HG03565 (cell line): ENCODE results near the gene TUT1.
A peak's percentile ranks its signal among the peaks of the same experiment; 100 is the strongest.

Experiments used
- ATAC-seq: cut with Tn5 transposase; IDR thresholded peaks from one replicate; pipeline ENCODE4 v1.9.1; 2021; ENCODE audit warnings: mild to moderate bottlenecking, moderate library complexity; ENCODE audit not compliant: unreplicated experiment

TUT1 gene

DNA sequence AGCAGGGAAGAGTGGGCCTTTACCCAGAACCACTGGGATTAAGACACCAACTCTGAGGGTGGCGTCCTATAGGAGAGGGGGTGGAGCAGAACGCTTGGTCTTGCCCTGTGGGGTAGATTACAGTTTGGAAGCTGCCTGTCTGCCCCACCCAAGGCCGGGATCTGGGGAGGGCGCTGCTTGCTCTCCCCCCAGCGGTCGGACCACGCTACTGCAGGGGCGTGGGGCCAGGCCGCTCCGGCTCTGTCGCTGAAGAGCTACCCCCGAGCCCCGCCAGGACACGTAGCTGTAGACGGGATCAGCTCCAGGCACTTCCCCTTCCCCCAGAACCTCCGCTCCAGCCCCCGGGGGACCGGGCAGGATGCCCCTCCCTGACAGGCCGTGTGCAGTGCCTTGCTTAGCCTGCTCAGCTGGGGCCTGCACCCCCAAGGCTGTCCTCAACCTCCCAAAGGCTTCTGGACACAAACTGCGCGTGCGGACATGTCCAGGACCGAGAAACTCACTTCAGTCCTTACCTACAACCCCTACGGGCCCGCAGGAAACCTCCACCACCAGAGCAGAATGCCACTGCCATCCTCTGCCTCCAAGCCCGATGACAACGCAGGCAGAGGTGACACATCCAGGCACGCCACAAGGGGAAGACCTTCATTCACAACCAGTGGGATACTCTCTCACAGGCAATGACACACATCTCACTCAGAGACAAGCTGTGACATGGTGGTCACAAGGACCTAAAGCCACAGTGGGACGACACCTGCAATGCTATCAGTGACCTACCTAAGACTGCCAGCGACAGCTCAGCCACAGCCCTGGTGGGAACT, 48.4 kb downstream of the TUT1 start:
- ATAC-seq, result no peak

DNA sequence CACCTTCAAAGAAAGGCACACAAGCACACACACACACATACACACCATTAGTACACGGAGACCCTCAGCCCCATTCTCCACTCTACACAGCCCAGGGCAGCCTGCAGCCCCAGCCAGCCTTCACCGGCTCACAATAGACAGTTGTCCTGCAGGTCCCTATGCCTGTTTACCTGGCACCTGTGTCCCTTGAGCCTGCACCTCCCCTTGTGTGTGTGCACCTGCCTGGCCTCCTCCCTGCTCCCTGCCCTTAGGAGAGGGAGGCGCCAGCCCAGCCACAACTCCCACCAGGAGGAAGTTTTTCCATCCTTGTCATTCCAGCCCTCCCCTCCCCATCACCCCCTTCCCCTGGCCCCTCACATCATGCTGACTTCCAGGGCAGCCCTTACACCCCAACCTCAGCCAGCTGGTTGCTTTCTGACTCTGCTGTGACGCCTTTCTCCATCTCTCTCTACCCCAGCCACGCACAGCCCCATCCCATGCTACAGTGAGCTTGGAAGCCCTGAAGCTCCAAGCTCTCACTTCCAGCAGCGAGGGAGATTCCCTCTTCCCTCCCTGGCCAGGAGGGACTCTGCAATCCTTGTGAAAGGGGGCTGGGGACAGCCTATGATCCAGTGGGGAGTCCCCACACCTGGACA, 49.1 kb downstream of the TUT1 start:
- ATAC-seq, result no peak

DNA sequence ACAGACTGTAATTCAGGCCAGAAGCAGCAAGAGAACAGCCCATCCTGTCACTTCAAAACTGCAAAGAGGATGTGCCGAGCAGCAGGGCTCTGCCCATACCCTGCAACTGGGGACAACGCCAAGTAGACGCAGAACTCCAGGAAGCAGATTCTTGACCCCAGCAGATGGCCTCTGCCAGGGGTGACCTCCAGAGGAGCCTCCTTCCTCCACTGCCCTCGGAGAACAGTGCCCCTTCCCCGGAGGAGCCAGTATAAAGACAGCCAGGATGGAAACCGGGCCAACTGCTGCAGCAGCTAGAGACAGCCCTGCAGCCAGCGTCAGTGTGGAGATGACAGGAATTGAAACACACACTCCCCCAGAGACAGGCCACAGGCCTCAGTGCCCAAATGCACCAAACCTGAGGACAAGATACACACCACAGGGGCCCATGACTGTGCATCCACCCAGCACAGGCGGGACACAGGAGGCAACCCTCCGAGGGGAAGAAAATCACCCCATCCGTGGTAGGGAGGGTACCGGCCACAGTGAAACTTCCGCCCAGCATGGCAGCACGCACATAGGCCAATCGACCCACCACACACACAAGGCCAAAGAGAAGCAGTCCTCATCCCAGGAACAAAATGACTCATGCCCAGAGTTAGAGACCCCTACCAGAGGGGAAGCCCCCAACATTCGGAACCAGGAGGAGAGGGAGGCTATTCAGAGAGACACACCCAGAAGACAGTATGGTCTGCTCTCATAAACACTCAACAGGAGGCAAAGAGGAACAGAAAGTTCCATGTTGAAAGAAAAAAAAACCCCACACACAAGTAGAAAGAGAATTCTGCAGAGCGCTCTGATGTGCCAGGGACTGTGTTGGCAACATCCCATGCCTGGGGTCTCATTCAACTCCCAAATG, 50.3 kb downstream of the TUT1 start:
- peak; percentile 36 for ATAC-seq

DNA sequence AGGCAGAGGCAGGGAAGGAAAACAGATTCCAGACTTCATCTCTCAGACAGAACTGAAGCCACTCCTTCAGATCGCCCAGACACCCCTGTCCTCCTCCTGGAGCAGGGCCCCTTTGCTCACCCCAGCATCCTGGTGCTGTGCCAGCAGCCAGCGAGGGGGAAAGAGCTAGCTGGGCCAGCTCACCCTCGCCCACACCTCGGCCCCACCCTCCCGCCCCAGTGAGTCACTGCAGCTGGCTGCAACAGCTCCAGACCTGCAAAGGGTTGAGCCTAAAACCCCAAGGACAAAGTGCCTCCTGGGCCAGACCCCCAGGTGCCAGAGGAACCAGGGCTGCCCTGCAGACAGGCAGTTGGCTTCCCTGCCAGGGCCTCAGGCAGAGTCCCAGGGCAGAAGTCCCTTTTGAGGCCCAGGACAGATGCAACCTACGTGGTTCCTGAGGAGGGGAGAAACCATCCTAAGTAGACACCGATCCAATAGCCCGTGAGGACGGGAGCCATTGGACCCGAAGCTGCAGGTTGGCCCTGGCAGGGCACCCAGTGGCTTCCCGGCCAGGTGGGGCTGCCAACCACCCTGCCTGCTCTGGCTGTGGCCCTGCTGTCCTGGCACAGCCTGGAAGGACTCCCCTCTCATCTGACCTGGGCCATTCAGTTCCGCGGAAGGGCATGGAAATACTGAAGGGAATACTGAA, 51.9 kb downstream of the TUT1 start:
- no peak for ATAC-seq

DNA sequence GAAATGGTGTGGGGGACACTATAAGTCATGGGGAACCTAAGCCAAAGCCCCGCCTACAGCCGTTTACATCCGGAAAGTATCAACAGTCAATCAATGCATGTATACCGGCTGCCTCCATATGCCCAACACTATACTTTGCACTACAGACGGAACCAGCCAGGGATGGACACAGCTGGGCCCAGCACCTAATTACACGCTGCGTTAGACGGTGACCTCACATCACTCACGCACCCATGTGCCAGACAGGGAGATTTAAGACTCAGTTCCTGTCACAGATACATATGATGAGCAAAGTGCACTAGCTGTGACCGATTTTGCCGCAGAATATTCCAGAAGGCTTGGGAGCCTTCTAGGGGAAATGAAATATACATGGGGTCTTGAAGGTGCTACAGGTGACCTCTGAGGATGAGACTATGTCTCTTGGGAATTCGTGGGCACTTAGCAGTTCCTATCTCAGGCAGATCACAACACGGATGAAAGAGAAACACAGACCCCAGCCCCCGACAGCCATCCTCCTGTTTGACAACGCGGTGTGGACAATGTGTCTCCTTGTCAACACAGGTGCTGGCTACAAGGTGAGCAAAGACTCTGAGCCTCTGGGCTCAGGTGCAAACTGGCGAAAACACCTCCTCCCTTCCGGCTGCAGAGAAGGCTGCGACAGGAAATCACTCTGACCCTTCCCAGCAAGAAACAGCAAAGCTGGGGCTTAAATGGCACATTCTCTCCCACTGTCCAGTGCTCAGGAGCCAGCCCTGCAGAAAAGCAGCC, 52.7 kb downstream of the TUT1 start:
- no peak for ATAC-seq

DNA sequence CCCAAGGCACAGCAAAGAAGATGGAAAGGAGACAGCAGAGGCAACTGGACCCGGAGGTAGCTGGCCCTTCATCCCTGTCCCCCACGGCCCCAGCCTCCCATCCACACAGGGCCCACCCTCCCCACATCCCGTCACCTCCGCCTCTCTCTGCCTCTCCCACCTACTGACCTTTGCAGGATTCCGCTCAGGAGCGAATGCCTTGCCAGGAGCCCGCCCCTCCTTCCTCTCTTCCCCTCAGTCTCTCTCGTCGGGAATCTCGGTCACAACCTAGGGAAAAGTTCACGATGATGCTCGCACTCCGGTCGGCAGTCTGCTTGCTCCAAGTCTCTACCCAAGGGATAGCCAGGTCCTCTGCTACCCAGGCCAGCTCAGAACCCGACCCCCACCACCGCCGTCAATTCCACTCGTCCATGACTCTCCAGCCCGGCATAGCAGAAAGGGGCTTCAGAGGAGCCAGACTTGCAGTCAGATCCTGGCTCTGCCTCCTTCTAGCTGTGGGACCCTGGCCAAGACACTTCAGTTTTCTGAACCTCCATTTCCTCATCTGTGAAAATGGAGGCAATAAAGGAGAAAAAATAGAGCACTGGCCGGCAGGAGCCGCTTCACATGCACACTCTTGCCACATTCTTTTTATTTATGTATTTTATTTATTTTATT, 54.9 kb downstream of the TUT1 start:
- no peak for ATAC-seq

DNA sequence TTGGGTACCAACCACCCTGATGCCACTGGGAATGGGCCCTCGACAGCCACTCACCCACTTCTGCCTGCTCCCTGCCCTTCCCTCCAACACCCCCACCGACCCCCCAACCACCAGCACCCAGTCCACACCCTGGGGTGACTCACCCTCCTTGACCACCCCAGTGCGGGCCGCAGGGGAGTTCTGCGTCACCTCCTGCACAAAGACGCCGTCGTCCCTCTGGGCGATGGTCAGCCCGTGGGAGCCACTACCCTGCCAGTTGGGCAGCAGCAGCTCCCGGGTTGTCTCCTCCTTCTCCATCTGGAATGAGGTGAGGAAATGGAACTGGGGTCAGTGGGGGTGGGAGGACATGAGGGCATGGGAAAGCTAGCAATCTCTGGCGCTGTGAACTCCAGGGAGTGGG, 55.5 kb downstream of the TUT1 start:
- ATAC-seq, result no peak

DNA sequence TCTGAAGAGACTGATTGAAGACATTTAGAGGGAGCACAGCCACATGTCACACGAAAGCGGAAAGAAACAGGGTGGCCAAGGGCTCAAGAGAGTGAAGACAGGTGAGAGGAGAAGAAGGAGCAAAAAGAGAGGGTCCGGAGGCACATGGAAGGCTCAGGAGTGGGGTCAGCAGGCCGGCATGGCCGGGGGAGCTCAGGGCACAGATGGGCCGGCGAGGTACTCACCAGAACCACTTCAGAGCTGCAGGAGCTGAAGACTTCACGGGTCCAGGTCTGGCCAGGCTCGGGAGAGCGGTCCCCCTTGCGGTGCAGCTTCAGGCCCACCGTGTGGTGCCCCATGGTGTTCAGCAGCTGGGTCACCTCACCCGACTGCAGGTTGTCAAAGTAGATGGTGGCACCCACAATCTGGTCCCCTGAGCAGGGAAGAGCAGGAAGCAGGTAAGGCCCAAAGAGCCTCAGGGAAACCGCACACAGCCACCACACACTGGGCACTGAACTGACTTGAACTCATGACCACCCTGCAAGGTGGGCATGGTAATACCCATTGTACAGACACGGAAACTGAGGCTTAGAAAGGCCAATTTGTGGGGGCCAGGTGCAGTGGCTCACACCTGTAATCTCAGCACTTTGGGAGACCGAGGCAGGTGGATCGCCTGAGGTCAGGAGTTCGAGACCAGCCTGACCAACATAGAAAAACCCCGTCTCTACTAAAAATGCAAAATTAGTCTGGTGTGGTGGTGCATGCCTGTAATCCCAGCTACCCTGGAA, 56.4 kb downstream of the TUT1 start:
- no peak for ATAC-seq

DNA sequence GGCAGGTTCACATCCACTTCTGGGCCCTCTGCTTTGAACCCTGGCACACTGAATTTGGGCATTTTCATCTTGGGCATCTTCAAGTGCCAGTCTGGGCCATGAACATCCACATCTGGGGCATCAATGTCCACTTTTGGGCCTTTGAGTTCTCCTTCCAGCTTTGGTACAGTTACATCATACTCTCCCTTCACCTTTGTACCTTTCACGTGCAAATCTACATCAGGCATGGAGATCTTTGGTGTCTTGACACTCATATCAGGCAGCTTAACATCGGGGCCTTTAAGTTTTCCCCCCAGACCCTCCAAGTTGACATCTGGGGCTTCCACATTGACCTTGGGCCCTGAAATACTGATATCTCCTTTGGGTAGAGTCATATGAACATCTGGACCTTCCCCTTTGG, 59.2 kb downstream of the TUT1 start:
- no peak for ATAC-seq
